HepG2 (cell line): ENCODE results near the gene SNAP25. TPM values are rescaled to one million over a fixed set of nuclear protein-coding genes. Genes with fewer than 3 reads are reported as not detected.

ENCODE experiments used
- HNRNPUL1 ChIP-seq: fragments of 200-400 bp; formaldehyde crosslinking; IDR thresholded peaks from 2 replicates; pipeline ENCODE4 v1.6.1; 2017; ENCODE audit warnings: low read depth, mild to moderate bottlenecking, low read length, moderate library complexity
- RARG ChIP-seq: sonication (generic); formaldehyde crosslinking; IDR thresholded peaks from 2 replicates; pipeline ENCODE4 v1.4.0; 2020; ENCODE audit warnings: low read depth, mild to moderate bottlenecking, missing genetic modification reagents
- ZFP1 ChIP-seq: IDR thresholded peaks from 2 replicates; pipeline ENCODE4 v1.6.1; 2016
- polyA plus RNA-seq, 8 experiments: library from polyadenylated mRNA; depleted of rRNA in 3 of 8; stranded (reverse) in 7 of 8; unstranded in 1 of 8; fragments of >200 nt; fragmentation: Illumina TruSeq in 4 of 8; extraction: Trizol in 4 of 8; gene quantifications; 2 replicates each; pipeline versions ENCODE4 v1.2.1 to v1.2.3, GENCODE V29; 2011 to 2016; ENCODE audit warnings: low read depth in 4 of 8, missing spikeins in 1 of 8, mixed read lengths in 1 of 8; ENCODE audit not compliant: insufficient read depth in 1 of 8
- total RNA-seq, 5 experiments: library from RNA; depleted of rRNA; stranded (reverse); fragments of >200 nt; fragmentation: Illumina TruSeq; extraction: Trizol; gene quantifications; 2 replicates each; pipeline ENCODE4 v1.2.3, GENCODE V29; 2016; ENCODE audit warnings: low read depth in 1 of 5
- TF ChIP-seq, protein P1 (sequence below): sonication (generic); formaldehyde crosslinking; IDR thresholded peaks from 2 replicates; pipeline ENCODE4 v1.9.0; 2021; ENCODE audit warnings: missing genetic modification reagents, mild to moderate bottlenecking, borderline replicate concordance
- TF ChIP-seq, protein P2 (sequence below): sonication (generic); formaldehyde crosslinking; IDR thresholded peaks from 2 replicates; pipeline ENCODE4 v1.4.0; 2020; ENCODE audit warnings: mild to moderate bottlenecking, missing genetic modification reagents
- TF ChIP-seq, protein P3 (sequence below): sonication (generic); formaldehyde crosslinking; IDR thresholded peaks from 2 replicates; pipeline ENCODE4 v1.4.0; 2020; ENCODE audit warnings: missing genetic modification reagents, borderline replicate concordance
- TF ChIP-seq, protein P4 (sequence below): IDR thresholded peaks from 2 replicates; pipeline ENCODE4 v1.6.1; 2016; ENCODE audit warnings: low read depth, missing genetic modification reagents, missing compliant biosample characterization

The SNAP25 gene
- total and polyA plus RNA-seq, 2 of the 13 experiments (the other 11 are each of a cell fraction or from before 2014, with no cell fraction given): not detected

- TF ChIP-seq, protein P1, sequence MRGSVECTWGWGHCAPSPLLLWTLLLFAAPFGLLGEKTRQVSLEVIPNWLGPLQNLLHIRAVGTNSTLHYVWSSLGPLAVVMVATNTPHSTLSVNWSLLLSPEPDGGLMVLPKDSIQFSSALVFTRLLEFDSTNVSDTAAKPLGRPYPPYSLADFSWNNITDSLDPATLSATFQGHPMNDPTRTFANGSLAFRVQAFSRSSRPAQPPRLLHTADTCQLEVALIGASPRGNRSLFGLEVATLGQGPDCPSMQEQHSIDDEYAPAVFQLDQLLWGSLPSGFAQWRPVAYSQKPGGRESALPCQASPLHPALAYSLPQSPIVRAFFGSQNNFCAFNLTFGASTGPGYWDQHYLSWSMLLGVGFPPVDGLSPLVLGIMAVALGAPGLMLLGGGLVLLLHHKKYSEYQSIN (CRISPR knock-in tag): no peak
- TF ChIP-seq HNRNPUL1 (no peak), RARG (CRISPR knock-in tag) (no peak), ZFP1 (CRISPR knock-in tag) (peak; percentile 96)
- TF ChIP-seq, protein P2, sequence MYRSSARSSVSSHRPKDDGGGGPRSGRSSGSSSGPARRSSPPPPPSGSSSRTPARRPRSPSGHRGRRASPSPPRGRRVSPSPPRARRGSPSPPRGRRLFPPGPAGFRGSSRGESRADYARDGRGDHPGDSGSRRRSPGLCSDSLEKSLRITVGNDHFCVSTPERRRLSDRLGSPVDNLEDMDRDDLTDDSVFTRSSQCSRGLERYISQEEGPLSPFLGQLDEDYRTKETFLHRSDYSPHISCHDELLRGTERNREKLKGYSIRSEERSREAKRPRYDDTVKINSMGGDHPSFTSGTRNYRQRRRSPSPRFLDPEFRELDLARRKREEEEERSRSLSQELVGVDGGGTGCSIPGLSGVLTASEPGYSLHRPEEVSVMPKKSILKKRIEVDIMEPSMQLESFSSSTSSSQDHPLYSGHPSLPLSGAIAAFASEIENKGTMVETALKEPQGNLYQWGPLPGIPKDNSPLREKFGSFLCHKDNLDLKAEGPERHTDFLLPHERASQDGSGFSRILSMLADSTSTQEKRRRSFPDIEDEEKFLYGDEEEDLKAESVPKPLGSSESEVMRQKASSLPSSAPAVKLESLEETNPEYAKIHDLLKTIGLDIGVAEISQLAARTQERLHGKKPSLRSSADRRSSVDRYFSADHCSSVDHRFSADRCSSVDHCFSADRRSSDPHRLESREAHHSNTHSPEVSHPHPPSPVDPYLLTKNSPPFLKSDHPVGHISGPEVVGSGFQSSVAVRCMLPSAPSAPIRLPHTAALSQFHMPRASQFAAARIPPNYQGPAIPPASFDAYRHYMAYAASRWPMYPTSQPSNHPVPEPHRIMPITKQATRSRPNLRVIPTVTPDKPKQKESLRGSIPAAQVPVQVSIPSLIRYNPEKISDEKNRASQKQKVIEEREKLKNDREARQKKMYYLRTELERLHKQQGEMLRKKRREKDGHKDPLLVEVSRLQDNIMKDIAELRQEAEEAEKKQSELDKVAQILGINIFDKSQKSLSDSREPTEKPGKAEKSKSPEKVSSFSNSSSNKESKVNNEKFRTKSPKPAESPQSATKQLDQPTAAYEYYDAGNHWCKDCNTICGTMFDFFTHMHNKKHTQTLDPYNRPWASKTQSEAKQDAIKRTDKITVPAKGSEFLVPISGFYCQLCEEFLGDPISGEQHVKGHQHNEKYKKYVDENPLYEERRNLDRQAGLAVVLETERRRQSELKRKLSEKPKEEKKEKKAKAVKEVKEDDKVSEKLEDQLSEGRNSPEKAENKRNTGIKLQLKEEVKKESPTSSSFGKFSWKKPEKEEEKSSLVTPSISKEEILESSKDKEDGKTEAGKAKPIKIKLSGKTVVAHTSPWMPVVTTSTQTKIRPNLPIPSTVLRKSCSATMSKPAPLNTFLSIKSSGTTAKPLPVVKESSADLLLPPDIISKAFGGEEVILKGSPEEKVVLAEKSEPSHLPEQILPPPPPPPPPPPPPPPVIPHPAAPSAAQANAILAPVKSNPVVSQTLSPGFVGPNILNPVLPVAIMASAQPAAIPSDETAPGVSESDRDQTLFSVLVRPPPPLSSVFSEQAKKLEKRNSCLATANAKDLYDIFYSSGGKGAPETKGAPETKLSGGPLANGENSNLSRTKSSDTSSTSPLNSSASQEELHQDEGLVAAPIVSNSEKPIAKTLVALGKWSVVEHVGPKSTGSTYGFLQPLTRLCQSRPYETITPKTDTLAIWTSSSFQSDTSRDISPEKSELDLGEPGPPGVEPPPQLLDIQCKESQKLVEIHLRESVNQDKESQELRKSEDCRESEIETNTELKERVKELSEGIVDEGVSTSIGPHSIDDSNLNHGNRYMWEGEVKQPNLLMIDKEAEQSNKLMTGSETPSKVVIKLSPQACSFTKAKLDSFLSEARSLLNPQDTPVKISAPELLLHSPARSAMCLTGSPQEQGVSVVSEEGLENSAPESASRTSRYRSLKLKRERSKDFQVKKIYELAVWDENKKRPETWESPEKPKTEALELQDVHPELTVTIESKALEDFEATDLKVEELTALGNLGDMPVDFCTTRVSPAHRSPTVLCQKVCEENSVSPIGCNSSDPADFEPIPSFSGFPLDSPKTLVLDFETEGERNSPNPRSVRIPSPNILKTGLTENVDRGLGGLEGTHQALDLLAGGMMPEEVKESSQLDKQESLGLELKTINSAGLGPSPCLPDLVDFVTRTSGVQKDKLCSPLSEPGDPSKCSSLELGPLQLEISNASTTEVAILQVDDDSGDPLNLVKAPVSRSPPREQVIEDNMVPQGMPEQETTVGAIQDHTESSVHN (CRISPR knock-in tag): 0 out of 2 replicates have a peak, but pooled peaks have one; percentile 91
- TF ChIP-seq, protein P3, sequence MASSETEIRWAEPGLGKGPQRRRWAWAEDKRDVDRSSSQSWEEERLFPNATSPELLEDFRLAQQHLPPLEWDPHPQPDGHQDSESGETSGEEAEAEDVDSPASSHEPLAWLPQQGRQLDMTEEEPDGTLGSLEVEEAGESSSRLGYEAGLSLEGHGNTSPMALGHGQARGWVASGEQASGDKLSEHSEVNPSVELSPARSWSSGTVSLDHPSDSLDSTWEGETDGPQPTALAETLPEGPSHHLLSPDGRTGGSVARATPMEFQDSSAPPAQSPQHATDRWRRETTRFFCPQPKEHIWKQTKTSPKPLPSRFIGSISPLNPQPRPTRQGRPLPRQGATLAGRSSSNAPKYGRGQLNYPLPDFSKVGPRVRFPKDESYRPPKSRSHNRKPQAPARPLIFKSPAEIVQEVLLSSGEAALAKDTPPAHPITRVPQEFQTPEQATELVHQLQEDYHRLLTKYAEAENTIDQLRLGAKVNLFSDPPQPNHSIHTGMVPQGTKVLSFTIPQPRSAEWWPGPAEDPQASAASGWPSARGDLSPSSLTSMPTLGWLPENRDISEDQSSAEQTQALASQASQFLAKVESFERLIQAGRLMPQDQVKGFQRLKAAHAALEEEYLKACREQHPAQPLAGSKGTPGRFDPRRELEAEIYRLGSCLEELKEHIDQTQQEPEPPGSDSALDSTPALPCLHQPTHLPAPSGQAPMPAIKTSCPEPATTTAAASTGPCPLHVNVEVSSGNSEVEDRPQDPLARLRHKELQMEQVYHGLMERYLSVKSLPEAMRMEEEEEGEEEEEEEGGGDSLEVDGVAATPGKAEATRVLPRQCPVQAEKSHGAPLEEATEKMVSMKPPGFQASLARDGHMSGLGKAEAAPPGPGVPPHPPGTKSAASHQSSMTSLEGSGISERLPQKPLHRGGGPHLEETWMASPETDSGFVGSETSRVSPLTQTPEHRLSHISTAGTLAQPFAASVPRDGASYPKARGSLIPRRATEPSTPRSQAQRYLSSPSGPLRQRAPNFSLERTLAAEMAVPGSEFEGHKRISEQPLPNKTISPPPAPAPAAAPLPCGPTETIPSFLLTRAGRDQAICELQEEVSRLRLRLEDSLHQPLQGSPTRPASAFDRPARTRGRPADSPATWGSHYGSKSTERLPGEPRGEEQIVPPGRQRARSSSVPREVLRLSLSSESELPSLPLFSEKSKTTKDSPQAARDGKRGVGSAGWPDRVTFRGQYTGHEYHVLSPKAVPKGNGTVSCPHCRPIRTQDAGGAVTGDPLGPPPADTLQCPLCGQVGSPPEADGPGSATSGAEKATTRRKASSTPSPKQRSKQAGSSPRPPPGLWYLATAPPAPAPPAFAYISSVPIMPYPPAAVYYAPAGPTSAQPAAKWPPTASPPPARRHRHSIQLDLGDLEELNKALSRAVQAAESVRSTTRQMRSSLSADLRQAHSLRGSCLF (CRISPR knock-in tag): no peak
- TF ChIP-seq, protein P4, sequence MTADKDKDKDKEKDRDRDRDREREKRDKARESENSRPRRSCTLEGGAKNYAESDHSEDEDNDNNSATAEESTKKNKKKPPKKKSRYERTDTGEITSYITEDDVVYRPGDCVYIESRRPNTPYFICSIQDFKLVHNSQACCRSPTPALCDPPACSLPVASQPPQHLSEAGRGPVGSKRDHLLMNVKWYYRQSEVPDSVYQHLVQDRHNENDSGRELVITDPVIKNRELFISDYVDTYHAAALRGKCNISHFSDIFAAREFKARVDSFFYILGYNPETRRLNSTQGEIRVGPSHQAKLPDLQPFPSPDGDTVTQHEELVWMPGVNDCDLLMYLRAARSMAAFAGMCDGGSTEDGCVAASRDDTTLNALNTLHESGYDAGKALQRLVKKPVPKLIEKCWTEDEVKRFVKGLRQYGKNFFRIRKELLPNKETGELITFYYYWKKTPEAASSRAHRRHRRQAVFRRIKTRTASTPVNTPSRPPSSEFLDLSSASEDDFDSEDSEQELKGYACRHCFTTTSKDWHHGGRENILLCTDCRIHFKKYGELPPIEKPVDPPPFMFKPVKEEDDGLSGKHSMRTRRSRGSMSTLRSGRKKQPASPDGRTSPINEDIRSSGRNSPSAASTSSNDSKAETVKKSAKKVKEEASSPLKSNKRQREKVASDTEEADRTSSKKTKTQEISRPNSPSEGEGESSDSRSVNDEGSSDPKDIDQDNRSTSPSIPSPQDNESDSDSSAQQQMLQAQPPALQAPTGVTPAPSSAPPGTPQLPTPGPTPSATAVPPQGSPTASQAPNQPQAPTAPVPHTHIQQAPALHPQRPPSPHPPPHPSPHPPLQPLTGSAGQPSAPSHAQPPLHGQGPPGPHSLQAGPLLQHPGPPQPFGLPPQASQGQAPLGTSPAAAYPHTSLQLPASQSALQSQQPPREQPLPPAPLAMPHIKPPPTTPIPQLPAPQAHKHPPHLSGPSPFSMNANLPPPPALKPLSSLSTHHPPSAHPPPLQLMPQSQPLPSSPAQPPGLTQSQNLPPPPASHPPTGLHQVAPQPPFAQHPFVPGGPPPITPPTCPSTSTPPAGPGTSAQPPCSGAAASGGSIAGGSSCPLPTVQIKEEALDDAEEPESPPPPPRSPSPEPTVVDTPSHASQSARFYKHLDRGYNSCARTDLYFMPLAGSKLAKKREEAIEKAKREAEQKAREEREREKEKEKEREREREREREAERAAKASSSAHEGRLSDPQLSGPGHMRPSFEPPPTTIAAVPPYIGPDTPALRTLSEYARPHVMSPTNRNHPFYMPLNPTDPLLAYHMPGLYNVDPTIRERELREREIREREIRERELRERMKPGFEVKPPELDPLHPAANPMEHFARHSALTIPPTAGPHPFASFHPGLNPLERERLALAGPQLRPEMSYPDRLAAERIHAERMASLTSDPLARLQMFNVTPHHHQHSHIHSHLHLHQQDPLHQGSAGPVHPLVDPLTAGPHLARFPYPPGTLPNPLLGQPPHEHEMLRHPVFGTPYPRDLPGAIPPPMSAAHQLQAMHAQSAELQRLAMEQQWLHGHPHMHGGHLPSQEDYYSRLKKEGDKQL (CRISPR knock-in tag): peak; percentile 99
Measured at GRCh38 chr20:10263385-10264165, 44.9 kb downstream of the SNAP25 start (continued).
